Astrocyte (in vitro differentiated cells and primary cell): ENCODE data around the gene GPC3. TPM values are rescaled to one million over a fixed set of nuclear protein-coding genes. Genes with fewer than 3 reads are reported as not detected.
A peak's percentile ranks its signal among the peaks of the same experiment; 100 is the strongest.

Experiments
- DNase-seq: peaks from one replicate; pipeline ENCODE4 v3.0.0-alpha.2; 2010; ENCODE audit warnings: low read depth
- FAIRE-seq: peaks from 2 replicates; lab custom pipeline; 2011; peaks lifted over from hg19 to GRCh38; lab: Jason Lieb, UNC
- H2AFZ ChIP-seq: 2 replicates; pipeline ENCODE4 v1.6.0; 2012; ENCODE audit warnings: low read depth, low read length, inconsistent platforms
- H3K27ac ChIP-seq: 2 replicates; pipeline ENCODE4 v1.5.1; 2011; ENCODE audit warnings: low read depth, low read length, inconsistent platforms
- H3K27me3 ChIP-seq: 2 replicates; pipeline ENCODE4 v1.6.0; 2011; ENCODE audit warnings: low read length, inconsistent platforms; ENCODE audit not compliant: insufficient read depth
- H3K36me3 ChIP-seq: 2 replicates; pipeline ENCODE4 v1.5.1; 2011; ENCODE audit warnings: low read length, inconsistent platforms; ENCODE audit not compliant: insufficient read depth
- H3K4me1 ChIP-seq: 2 replicates; pipeline ENCODE4 v1.5.1; 2011; ENCODE audit warnings: low read length, inconsistent platforms; ENCODE audit not compliant: insufficient read depth
- H3K4me2 ChIP-seq: 2 replicates; pipeline ENCODE4 v1.6.0; 2012; ENCODE audit warnings: low read length, inconsistent platforms
- H3K4me3 ChIP-seq: 2 replicates; pipeline ENCODE4 v1.5.1; 2011; ENCODE audit warnings: low read depth, mild to moderate bottlenecking, low read length, inconsistent platforms; ENCODE audit not compliant: insufficient read depth
- H3K79me2 ChIP-seq: 2 replicates; pipeline ENCODE4 v1.6.0; 2012; ENCODE audit warnings: mild to moderate bottlenecking, low read length, inconsistent platforms; ENCODE audit not compliant: insufficient read depth
- H3K9ac ChIP-seq: 2 replicates; pipeline ENCODE4 v1.6.0; 2012; ENCODE audit warnings: mild to moderate bottlenecking, low read length, inconsistent platforms
- H3K9me3 ChIP-seq: 2 replicates; pipeline ENCODE4 v1.5.1; 2012; ENCODE audit warnings: low read depth, mild to moderate bottlenecking, low read length, inconsistent platforms; ENCODE audit not compliant: insufficient read depth
- H4K20me1 ChIP-seq: 2 replicates; pipeline ENCODE4 v1.6.0; 2012; ENCODE audit warnings: low read length, inconsistent platforms; ENCODE audit not compliant: insufficient read depth
- H3K27ac Mint-ChIP-seq: one replicate; pipeline ENCODE4 v1.8.0; 2021; ENCODE audit warnings: mild to moderate bottlenecking, mixed read lengths; ENCODE audit not compliant: unreplicated experiment
- H3K27me3 Mint-ChIP-seq: one replicate; pipeline ENCODE4 v1.8.0; 2021; ENCODE audit warnings: low read depth, mixed read lengths; ENCODE audit not compliant: unreplicated experiment
- H3K36me3 Mint-ChIP-seq: one replicate; pipeline ENCODE4 v1.8.0; 2021; ENCODE audit warnings: low read depth, mixed read lengths; ENCODE audit not compliant: unreplicated experiment
- H3K4me1 Mint-ChIP-seq: one replicate; pipeline ENCODE4 v1.8.0; 2021; ENCODE audit warnings: low read depth, mixed read lengths; ENCODE audit not compliant: unreplicated experiment
- H3K4me3 Mint-ChIP-seq: one replicate; pipeline ENCODE4 v1.8.0; 2021; ENCODE audit warnings: mild to moderate bottlenecking, moderate library complexity, mixed read lengths; ENCODE audit not compliant: unreplicated experiment
- H3K9me3 Mint-ChIP-seq: one replicate; pipeline ENCODE4 v1.8.0; 2021; ENCODE audit warnings: mild to moderate bottlenecking, mixed read lengths; ENCODE audit not compliant: unreplicated experiment
- CTCF ChIP-seq: IDR thresholded peaks from 2 replicates; pipeline ENCODE4 v1.5.1; 2011; ENCODE audit warnings: low read depth, mild to moderate bottlenecking, inconsistent platforms, low read length, moderate library complexity; ENCODE audit not compliant: insufficient read depth
- EZH2 ChIP-seq: IDR thresholded peaks from 2 replicates; pipeline ENCODE4 v1.6.1; 2012; ENCODE audit warnings: mild to moderate bottlenecking, low read length, inconsistent platforms; ENCODE audit not compliant: insufficient read depth
- total RNA-seq: library from RNA; stranded (reverse); gene quantifications from 2 replicates; pipeline ENCODE4 v1.2.1, GENCODE V29; 2021

GPC3 gene
- total RNA-seq, 1 donor from 2014 or later = 8.2 TPM

GRCh38 chrX:133987188-133987587 lies 1.8 kb upstream of the GPC3 start:
- peaks cover 2% of the 10 kb centered on the region for H3K4me1 Mint-ChIP-seq
- DNase-seq = no peak
- Histone ChIP-seq H4K20me1 (no peaks in the 10 kb centered on the region), H3K9ac (no peak overlapping the region), H3K9me3 (no peaks in the 10 kb centered on the region), H3K36me3 (no peaks in the 10 kb centered on the region), H2AFZ (no peak overlapping the region), H3K27ac (no peak overlapping the region), H3K27me3 (peaks cover 8% of the 10 kb centered on the region), H3K4me2 (no peak overlapping the region), H3K4me3 (no peak overlapping the region), H3K4me1 (no peaks in the 10 kb centered on the region), H3K79me2 (no peaks in the 10 kb centered on the region)
- TF ChIP-seq EZH2 (no peak), CTCF (no peak)
- FAIRE-seq = no peak
- H3K27me3 Mint-ChIP-seq = peaks cover 22% of the 10 kb centered on the region
- no peaks in the 10 kb centered on the region for H3K36me3 Mint-ChIP-seq
- no peak overlapping the region for H3K27ac Mint-ChIP-seq
- no peaks in the 10 kb centered on the region for H3K9me3 Mint-ChIP-seq
- no peak overlapping the region for H3K4me3 Mint-ChIP-seq

GRCh38 chrX:133985967-133986683 lies 731 bp upstream of the GPC3 start:
- H3K36me3 ChIP-seq = no peaks in the 10 kb centered on the region
- Mint-ChIP-seq H3K4me3 (peak overlapping the region; percentile 71), H3K36me3 (no peaks in the 10 kb centered on the region), H3K4me1 (peaks cover 2% of the 10 kb centered on the region), H3K27ac (no peak overlapping the region), H3K27me3 (peaks cover 22% of the 10 kb centered on the region), H3K9me3 (no peaks in the 10 kb centered on the region)
- H3K9me3 ChIP-seq = no peaks in the 10 kb centered on the region
- no peak overlapping the region for H3K9ac ChIP-seq
- H4K20me1 ChIP-seq = no peaks in the 10 kb centered on the region
- no peak overlapping the region for H3K4me3 ChIP-seq
- no peak for FAIRE-seq
- no peaks in the 10 kb centered on the region for H3K79me2 ChIP-seq
- H2AFZ ChIP-seq = peak overlapping the region; percentile 60
- TF ChIP-seq CTCF (no peak), EZH2 (no peak)
- H3K4me1 ChIP-seq = no peaks in the 10 kb centered on the region
- no peak overlapping the region for H3K27ac ChIP-seq
- no peak for DNase-seq
- peaks cover 8% of the 10 kb centered on the region for H3K27me3 ChIP-seq
- H3K4me2 ChIP-seq = peak overlapping the region; percentile 73

GRCh38 chrX:133984857-133985163 lies 584 bp downstream of the GPC3 start:
- TF ChIP-seq EZH2 (no peak), CTCF (no peak)
- no peak overlapping the region for H3K4me3 ChIP-seq

More at GRCh38 chrX:133984857-133985163, 584 bp downstream of the GPC3 start:
- H3K9ac ChIP-seq = no peak overlapping the region
- H3K27ac ChIP-seq = no peak overlapping the region
- peaks cover 8% of the 10 kb centered on the region for H3K27me3 ChIP-seq
- Mint-ChIP-seq H3K27me3 (peaks cover 22% of the 10 kb centered on the region), H3K4me1 (peaks cover 2% of the 10 kb centered on the region), H3K4me3 (peak overlapping the region; percentile 62), H3K9me3 (no peaks in the 10 kb centered on the region), H3K27ac (no peak overlapping the region), H3K36me3 (no peaks in the 10 kb centered on the region)
- no peak overlapping the region for H2AFZ ChIP-seq
- no peak overlapping the region for H3K4me2 ChIP-seq
- no peaks in the 10 kb centered on the region for H3K79me2 ChIP-seq
- H3K9me3 ChIP-seq = no peaks in the 10 kb centered on the region
- DNase-seq (no peak), FAIRE-seq (no peak)
- H3K4me1 ChIP-seq = no peaks in the 10 kb centered on the region
- H4K20me1 ChIP-seq = no peaks in the 10 kb centered on the region
- no peaks in the 10 kb centered on the region for H3K36me3 ChIP-seq
